HEK293T (cell line): ENCODE results near the gene KCNMA1.

ENCODE experiments used
- CTCF ChIA-PET: fragments of 350-600 bp; formaldehyde crosslinking; extraction: SDS; loops from one replicate; lab custom pipeline; 2021; ENCODE audit warnings: antibody characterized with exemption, inconsistent platforms; lab: Yijun Ruan, JAX
- POLR2A ChIA-PET: fragments of 350-600 bp; formaldehyde crosslinking; extraction: SDS; loops from one replicate; lab custom pipeline; 2020; ENCODE audit warnings: antibody characterized with exemption, inconsistent platforms; lab: Yijun Ruan, JAX
- DNase-seq: peaks from one replicate; pipeline ENCODE4 v3.0.0; 2012; ENCODE audit warnings: mixed read lengths; ENCODE audit errors: extremely low spot score
- ARNT ChIP-seq: fragments of 450-650 bp; IDR thresholded peaks from 2 replicates; pipeline ENCODE4 v1.6.1; 2017; ENCODE audit warnings: mild to moderate bottlenecking
- BHLHE40 ChIP-seq: fragments of 450-650 bp; IDR thresholded peaks from 2 replicates; pipeline ENCODE4 v1.6.1; 2016; ENCODE audit warnings: mild to moderate bottlenecking, moderate library complexity, borderline replicate concordance
- CTBP1 ChIP-seq: fragments of 450-650 bp; IDR thresholded peaks from 2 replicates; pipeline ENCODE4 v1.6.1; 2016; ENCODE audit warnings: borderline replicate concordance
- ELF4 ChIP-seq: fragments of 450-650 bp; IDR thresholded peaks from 2 replicates; pipeline ENCODE4 v1.6.1; 2017; ENCODE audit warnings: antibody characterized with exemption
- FOXA1 ChIP-seq: fragments of 450-650 bp; IDR thresholded peaks from 2 replicates; pipeline ENCODE4 v1.6.1; 2016; ENCODE audit warnings: mild to moderate bottlenecking
- FOXK2 ChIP-seq: fragments of 450-650 bp; IDR thresholded peaks from 2 replicates; pipeline ENCODE4 v1.6.1; 2016; ENCODE audit warnings: mild to moderate bottlenecking
- FOXM1 ChIP-seq: fragments of 450-650 bp; IDR thresholded peaks from 2 replicates; pipeline ENCODE4 v1.6.1; 2017; ENCODE audit warnings: mild to moderate bottlenecking, borderline replicate concordance
- HDGF ChIP-seq: fragments of 450-650 bp; IDR thresholded peaks from 2 replicates; pipeline ENCODE4 v1.6.1; 2017; ENCODE audit warnings: antibody characterized with exemption, borderline replicate concordance
- L3MBTL2 ChIP-seq: fragments of 450-650 bp; conservative IDR thresholded peaks from 2 replicates; pipeline ENCODE4 v1.6.1; 2016; ENCODE audit warnings: mild to moderate bottlenecking
- LEF1 ChIP-seq: fragments of 450-650 bp; IDR thresholded peaks from 2 replicates; pipeline ENCODE4 v1.6.1; 2017; ENCODE audit warnings: mild to moderate bottlenecking, borderline replicate concordance
- NFRKB ChIP-seq: fragments of 450-650 bp; IDR thresholded peaks from 2 replicates; pipeline ENCODE4 v1.6.1; 2016; ENCODE audit warnings: mild to moderate bottlenecking, moderate library complexity
- SP1 ChIP-seq: fragments of 450-650 bp; IDR thresholded peaks from 2 replicates; pipeline ENCODE4 v1.6.1; 2017
- TARDBP ChIP-seq: fragments of 450-650 bp; IDR thresholded peaks from 2 replicates; pipeline ENCODE4 v1.6.1; 2016
- ZNF384 ChIP-seq: fragments of 450-650 bp; IDR thresholded peaks from 2 replicates; pipeline ENCODE4 v1.6.1; 2016
- TF ChIP-seq, protein P1 (sequence below): fragments of 450-650 bp; IDR thresholded peaks from 2 replicates; pipeline ENCODE4 v1.6.1; 2016

KCNMA1 gene

DNA sequence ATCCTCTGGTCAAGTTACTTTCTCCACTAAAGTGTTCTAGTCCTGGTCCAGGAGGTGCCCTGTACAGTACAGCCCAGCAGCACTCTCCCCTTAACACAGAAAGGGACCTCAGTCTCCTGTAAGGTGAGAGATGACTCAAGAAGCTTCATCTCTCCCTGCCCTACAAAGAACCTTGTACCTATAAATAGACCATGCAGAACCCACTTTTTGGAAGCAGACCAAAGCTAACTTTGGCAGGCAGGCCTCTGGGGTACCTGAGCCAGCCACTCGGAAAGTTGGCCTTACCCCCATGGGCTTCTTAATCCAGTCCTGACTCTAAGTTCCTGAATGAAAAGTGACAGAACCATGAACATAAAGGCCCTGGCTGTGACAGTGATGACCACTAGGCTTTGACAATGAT is 454.8 kb downstream of the KCNMA1 start:
- no peak for TF ChIP-seq FOXM1
- no peak for TF ChIP-seq CTBP1
- no peak for DNase-seq
- POLR2A ChIA-PET, result no interaction called here
- CTCF ChIA-PET, result interaction anchor here (0.6 kb wide), 1 partner anchor 847 kb away, joined by 6 read pairs; no protein-coding TSS in a partner anchor

DNA sequence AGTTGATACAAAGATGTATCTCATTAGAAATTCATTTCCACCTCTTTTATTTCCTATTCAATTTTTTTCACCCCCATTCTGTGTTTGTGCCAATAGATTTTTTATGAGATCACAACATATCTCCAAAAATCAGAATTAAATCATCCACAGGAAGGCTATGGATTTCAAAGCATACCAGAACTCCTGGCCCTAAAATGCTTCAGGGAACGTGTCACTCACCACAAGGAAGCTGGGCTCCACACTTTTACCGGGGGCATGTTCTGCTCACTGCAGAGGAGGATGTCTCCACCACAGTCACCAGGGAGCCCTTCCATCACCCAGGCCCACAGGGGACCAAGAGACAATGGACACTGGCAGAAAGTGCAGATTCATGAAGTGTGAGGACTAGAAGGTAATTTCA is 456.8 kb downstream of the KCNMA1 start:
- CTCF ChIA-PET, result interaction anchor here (1.1 kb wide), 1 partner anchor 461 kb away, joined by 3 read pairs; no protein-coding TSS in a partner anchor
- no peak for TF ChIP-seq CTBP1
- DNase-seq, result no peak
- POLR2A ChIA-PET, result no interaction called here

DNA sequence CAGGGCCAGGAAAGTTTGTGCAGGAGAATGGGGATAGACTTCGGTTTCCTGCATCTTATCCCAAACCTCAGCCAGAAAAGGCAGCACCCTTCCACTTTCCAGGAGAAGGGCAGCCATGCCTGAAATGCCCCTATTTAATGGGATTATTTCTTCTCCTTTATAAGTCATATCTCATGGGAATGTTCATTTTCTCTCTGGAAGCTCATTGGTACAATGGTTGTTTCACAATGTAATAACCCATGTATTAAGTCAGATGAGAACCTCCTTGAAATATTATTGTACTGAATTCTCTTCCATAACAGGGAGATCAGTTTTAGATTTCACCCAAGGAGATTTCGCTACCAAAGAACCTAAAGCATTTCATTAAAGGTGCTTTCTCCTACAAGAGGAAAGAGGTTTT is 457.5 kb downstream of the KCNMA1 start:
- TF ChIP-seq TARDBP, result no peak
- no peak for TF ChIP-seq CTBP1
- no peak for TF ChIP-seq ELF4
- TF ChIP-seq HDGF, result no peak
- TF ChIP-seq L3MBTL2, result no peak
- no peak for TF ChIP-seq ARNT
- CTCF ChIA-PET, result no interaction called here
- POLR2A ChIA-PET, result no interaction called here

DNA sequence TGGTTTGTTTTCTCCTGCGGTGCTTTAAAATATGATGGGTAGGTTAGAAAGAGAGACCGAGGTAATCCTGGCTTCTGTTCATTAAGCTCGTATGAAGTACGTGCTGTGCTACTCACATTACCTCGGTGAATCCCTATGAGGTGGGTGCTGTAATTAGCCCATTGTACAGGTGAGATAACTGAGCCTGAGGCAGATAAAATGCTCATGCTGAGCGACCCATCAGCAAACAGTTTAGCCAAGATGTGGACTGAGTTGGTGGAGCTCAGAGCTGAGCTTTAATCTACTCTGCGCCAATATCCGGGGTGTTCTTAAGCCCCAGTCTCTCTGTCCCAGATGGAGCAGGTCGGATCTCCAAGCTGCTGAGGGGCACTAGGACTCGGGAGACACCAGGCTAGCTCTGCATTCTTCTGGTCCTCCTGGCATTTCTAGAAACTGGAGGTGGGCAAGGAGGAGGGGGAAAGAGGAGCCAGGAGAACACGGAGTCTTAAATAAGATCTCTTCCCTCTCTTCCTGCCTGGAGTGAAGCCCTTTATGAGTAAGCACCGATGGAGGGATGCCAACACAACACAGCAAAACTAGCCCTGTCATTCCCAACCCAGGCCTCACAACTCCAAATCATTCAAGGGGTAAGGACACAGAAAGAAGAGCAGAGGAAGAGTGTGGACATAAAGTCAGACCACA is 458.5 kb downstream of the KCNMA1 start:
- DNase-seq, result no peak
- CTCF ChIA-PET, result no interaction called here

More for the DNA sequence above, 457.5 kb downstream of the KCNMA1 start:
- no peak for DNase-seq

DNA sequence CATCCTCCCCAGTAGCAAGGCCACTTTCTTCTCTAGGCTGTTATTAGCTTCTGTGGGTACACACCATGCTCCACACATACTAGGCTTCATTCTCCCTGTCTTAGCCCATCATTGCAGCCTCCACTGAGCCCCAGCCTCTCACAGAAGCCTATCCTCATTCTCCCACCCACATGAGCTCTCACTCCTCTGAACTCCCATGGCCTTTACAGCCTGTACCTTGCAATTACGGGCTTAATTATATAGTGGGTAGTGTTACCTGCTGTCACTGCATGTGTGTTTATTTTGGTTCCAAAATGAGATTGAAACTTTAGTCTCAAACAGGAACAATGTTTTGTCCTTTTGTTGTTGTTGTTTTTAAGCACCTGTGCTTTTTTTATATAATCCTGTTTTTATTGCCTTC is 460.0 kb downstream of the KCNMA1 start:
- ChIA-PET CTCF (no interaction called here), POLR2A (no interaction called here)
- no peak for DNase-seq
- TF ChIP-seq SP1 (no peak), NFRKB (no peak), FOXK2 (no peak), LEF1 (no peak), HDGF (no peak), CTBP1 (no peak), ZNF384 (no peak)

More for the DNA sequence above, 458.5 kb downstream of the KCNMA1 start:
- TF ChIP-seq NFRKB (no peak), ELF4 (no peak), SP1 (no peak), ARNT (no peak), FOXK2 (no peak)
- POLR2A ChIA-PET, result no interaction called here

DNA sequence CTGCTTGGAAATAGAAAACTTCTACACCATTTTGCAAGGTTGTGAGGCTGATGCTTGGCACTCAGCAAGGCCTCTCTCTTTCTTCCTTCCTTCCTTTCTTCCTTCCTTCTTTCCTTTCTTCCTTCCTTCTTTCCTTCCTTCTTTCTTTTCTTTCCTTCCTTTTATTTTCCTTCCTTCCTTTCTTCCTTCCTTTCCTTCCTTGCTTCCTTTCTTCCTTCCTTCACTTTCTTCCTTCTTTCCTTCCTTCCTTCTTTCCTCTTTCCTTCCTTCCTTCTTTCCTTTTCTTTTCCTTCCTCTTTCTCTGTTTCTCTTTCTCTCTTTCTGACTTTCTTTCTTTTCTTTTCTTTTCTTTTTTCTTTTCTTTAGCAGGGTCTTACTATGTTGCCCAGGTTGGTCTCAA is 460.4 kb downstream of the KCNMA1 start:
- no peak for DNase-seq
- ChIA-PET CTCF (no interaction called here), POLR2A (no interaction called here)
- TF ChIP-seq FOXK2 (no peak), ARNT (no peak), BHLHE40 (no peak)

DNA sequence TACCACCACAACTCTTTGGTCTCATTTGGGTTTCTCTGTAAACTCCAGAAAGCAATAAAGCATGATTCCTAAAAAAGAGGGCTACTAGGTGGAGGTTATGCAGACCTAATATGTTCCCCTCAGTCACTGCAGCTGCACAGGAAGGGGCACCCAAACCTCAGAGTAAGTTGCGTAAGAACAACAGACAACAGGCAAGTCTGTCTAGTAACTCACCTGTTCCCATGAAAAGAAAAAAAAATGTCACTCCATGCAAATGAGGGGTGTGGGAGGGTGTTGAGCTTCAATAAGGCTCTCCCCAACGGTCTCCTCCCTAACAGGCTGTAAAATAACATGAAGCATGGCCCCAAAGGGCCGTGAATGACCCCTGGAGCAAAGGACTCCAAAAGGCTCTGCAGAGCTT is 461.4 kb downstream of the KCNMA1 start:
- no peak for DNase-seq
- TF ChIP-seq FOXA1 (no peak), LEF1 (no peak), TARDBP (no peak), L3MBTL2 (no peak)
- TF ChIP-seq, protein P1, sequence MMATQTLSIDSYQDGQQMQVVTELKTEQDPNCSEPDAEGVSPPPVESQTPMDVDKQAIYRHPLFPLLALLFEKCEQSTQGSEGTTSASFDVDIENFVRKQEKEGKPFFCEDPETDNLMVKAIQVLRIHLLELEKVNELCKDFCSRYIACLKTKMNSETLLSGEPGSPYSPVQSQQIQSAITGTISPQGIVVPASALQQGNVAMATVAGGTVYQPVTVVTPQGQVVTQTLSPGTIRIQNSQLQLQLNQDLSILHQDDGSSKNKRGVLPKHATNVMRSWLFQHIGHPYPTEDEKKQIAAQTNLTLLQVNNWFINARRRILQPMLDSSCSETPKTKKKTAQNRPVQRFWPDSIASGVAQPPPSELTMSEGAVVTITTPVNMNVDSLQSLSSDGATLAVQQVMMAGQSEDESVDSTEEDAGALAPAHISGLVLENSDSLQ, result no peak
- ChIA-PET POLR2A (no interaction called here), CTCF (interaction anchor here (4.7 kb wide), 1 partner anchor 468 kb away, joined by 24 read pairs; no protein-coding TSS in a partner anchor)

DNA sequence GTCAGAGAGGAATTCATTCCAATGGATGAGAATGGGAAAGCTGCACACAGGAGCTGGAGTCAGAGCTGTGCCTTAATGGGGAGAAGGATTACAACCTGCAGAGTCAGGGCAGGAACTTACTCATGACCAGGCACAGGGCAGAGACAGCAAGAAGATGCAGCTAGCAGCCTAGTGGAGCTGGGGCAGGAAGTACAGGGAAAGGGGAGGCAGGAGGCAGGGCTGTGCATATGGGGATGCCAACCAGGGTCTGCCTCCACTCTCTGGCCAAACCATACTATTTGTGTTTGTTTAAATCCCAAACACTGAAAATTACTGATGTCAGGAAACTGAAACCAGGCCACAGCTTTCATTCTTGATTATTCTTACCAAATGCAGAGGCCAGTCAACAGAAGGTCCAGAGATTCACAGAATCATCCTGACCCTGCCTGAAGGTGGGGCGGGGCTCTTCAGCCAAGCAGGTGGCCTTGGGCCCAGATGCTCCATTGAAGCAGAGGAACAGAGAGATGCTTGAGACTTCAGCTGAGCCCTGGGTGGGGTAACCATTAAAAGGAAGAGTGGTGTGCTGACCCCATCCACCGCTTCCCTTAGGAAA is 461.9 kb downstream of the KCNMA1 start:
- ChIA-PET POLR2A (no interaction called here), CTCF (interaction anchor here (3.3 to 4.7 kb wide), 2 partner anchors 465 to 469 kb away, joined by 22 to 24 read pairs; no protein-coding TSS in a partner anchor)
- DNase-seq, result no peak
- no peak for TF ChIP-seq CTBP1
- TF ChIP-seq TARDBP, result no peak
- no peak for TF ChIP-seq L3MBTL2
- TF ChIP-seq FOXM1, result no peak
- TF ChIP-seq FOXA1, result no peak
- TF ChIP-seq BHLHE40, result no peak
- no peak for TF ChIP-seq ARNT
